ENCODE measurements around the gene ADAMTSL5. TPM values are rescaled to one million over a fixed set of nuclear protein-coding genes. Genes with fewer than 3 reads are reported as not detected.

The ADAMTSL5 gene
- total and polyA plus RNA-seq, 2 of the 13 experiments (the other 11 are each of a cell fraction or from before 2014, with no cell fraction given) = 0.60 to 2.7 TPM

GRCh38 chr19:1468274-1468820 is 44.5 kb downstream of the ADAMTSL5 start (continued):
- TF ChIP-seq, protein P1, sequence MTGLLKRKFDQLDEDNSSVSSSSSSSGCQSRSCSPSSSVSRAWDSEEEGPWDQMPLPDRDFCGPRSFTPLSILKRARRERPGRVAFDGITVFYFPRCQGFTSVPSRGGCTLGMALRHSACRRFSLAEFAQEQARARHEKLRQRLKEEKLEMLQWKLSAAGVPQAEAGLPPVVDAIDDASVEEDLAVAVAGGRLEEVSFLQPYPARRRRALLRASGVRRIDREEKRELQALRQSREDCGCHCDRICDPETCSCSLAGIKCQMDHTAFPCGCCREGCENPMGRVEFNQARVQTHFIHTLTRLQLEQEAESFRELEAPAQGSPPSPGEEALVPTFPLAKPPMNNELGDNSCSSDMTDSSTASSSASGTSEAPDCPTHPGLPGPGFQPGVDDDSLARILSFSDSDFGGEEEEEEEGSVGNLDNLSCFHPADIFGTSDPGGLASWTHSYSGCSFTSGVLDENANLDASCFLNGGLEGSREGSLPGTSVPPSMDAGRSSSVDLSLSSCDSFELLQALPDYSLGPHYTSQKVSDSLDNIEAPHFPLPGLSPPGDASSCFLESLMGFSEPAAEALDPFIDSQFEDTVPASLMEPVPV (CRISPR knock-in tag; IDR thresholded peaks at IDR 0.05) = 0 out of 2 replicates have a peak, but pooled peaks have one; percentile 40
- TF ChIP-seq, protein P2, sequence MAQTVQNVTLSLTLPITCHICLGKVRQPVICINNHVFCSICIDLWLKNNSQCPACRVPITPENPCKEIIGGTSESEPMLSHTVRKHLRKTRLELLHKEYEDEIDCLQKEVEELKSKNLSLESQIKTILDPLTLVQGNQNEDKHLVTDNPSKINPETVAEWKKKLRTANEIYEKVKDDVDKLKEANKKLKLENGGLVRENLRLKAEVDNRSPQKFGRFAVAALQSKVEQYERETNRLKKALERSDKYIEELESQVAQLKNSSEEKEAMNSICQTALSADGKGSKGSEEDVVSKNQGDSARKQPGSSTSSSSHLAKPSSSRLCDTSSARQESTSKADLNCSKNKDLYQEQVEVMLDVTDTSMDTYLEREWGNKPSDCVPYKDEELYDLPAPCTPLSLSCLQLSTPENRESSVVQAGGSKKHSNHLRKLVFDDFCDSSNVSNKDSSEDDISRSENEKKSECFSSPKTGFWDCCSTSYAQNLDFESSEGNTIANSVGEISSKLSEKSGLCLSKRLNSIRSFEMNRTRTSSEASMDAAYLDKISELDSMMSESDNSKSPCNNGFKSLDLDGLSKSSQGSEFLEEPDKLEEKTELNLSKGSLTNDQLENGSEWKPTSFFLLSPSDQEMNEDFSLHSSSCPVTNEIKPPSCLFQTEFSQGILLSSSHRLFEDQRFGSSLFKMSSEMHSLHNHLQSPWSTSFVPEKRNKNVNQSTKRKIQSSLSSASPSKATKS (CRISPR knock-in tag; IDR thresholded peaks at IDR 0.05) = no peak
- TF ChIP-seq RAD21 (CRISPR knock-in tag; IDR thresholded peaks at IDR 0.05) (0 out of 2 replicates have a peak, but pooled peaks have one; percentile 6), SP1 (IDR thresholded peaks at IDR 0.05) (no peak), SP1 (CRISPR knock-in tag; IDR thresholded peaks at IDR 0.05) (no peak), SOX5 (CRISPR knock-in tag; IDR thresholded peaks at IDR 0.05; ENCODE audit: borderline replicate concordance) (no peak), ARNT2 (CRISPR knock-in tag; IDR thresholded peaks at IDR 0.05; ENCODE audit: low read depth) (no peak), CCAR2 (optimal IDR thresholded peaks at IDR 0.05; ENCODE audit: low read depth, low read length) (no peak), MTA1 (CRISPR knock-in tag; IDR thresholded peaks at IDR 0.05; ENCODE audit: borderline replicate concordance) (no peak), ZNF768 (CRISPR knock-in tag; IDR thresholded peaks at IDR 0.05) (0 out of 2 replicates have a peak, but pooled peaks have one; percentile 18), ZNF510 (CRISPR knock-in tag; IDR thresholded peaks at IDR 0.05; ENCODE audit: low read depth) (no peak), NR3C1 (CRISPR knock-in tag; IDR thresholded peaks at IDR 0.05) (no peak), KLF13 (CRISPR knock-in tag; IDR thresholded peaks at IDR 0.05) (no peak), PLSCR1 (CRISPR knock-in tag; IDR thresholded peaks at IDR 0.05; ENCODE audit: borderline replicate concordance) (no peak), RARA (CRISPR knock-in tag; IDR thresholded peaks at IDR 0.05) (no peak), BCL3 (CRISPR knock-in tag; IDR thresholded peaks at IDR 0.05) (no peak), MYC (CRISPR knock-in tag; IDR thresholded peaks at IDR 0.05; ENCODE audit: borderline replicate concordance) (peak; percentile 15; the same call in 1 of the 2 replicates), SCMH1 (CRISPR knock-in tag; IDR thresholded peaks at IDR 0.05; ENCODE audit: borderline replicate concordance) (no peak)
- TF ChIP-seq, protein P3, sequence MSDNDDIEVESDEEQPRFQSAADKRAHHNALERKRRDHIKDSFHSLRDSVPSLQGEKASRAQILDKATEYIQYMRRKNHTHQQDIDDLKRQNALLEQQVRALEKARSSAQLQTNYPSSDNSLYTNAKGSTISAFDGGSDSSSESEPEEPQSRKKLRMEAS (IDR thresholded peaks at IDR 0.05) = 0 out of 2 replicates have a peak, but pooled peaks have one; percentile 7
- TF ChIP-seq, protein P4, sequence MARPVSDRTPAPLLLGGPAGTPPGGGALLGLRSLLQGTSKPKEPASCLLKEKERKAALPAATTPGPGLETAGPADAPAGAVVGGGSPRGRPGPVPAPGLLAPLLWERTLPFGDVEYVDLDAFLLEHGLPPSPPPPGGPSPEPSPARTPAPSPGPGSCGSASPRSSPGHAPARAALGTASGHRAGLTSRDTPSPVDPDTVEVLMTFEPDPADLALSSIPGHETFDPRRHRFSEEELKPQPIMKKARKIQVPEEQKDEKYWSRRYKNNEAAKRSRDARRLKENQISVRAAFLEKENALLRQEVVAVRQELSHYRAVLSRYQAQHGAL (CRISPR knock-in tag; IDR thresholded peaks at IDR 0.05; ENCODE audit: not compliant biosample characterization) = no peak

Data from HepG2 (cell line).